GM12892 (cell line): ENCODE data around the gene VEPH1.

Experiments used
- POLR2A ChIP-seq: IDR thresholded peaks from 2 replicates; pipeline ENCODE4 v1.6.1; 2011; ENCODE audit warnings: low read depth, low read length, control low read depth
- POLR2AphosphoS5 ChIP-seq: IDR thresholded peaks from 2 replicates; pipeline ENCODE4 v1.6.1; 2011; ENCODE audit warnings: low read depth, low read length, control low read depth
- TAF1 ChIP-seq: IDR thresholded peaks from 2 replicates; pipeline ENCODE4 v1.6.1; 2011; ENCODE audit warnings: low read depth, mild to moderate bottlenecking, control low read depth, low read length, borderline replicate concordance

GRCh38 chr3:157271283-157271882, 231.8 kb downstream of the VEPH1 start:
- no peak for TF ChIP-seq POLR2A
- no peak for TF ChIP-seq TAF1
- no peak for TF ChIP-seq POLR2AphosphoS5
